Glutamatergic neuron (in vitro differentiated cells): Measurements from ENCODE around the gene DIP2B. TPM values are rescaled to one million over a fixed set of nuclear protein-coding genes. Genes with fewer than 3 reads are reported as not detected.

Experiments
- DNase-seq: peaks from one replicate; pipeline ENCODE4 v3.0.0; 2022
- H3K27ac Mint-ChIP-seq: one replicate; pipeline ENCODE4 v1.8.0; 2020; ENCODE audit warnings: mild to moderate bottlenecking, mixed read lengths, inconsistent platforms; ENCODE audit not compliant: unreplicated experiment
- H3K27me3 Mint-ChIP-seq: one replicate; pipeline ENCODE4 v1.8.0; 2020; ENCODE audit warnings: mild to moderate bottlenecking, moderate library complexity, mixed read lengths, inconsistent platforms; ENCODE audit not compliant: unreplicated experiment
- H3K36me3 Mint-ChIP-seq: one replicate; pipeline ENCODE4 v1.8.0; 2020; ENCODE audit warnings: mild to moderate bottlenecking, mixed read lengths, inconsistent platforms; ENCODE audit not compliant: unreplicated experiment
- H3K4me1 Mint-ChIP-seq: one replicate; pipeline ENCODE4 v1.8.0; 2020; ENCODE audit warnings: mild to moderate bottlenecking, low read depth, mixed read lengths, inconsistent platforms; ENCODE audit not compliant: unreplicated experiment
- H3K4me3 Mint-ChIP-seq: one replicate; pipeline ENCODE4 v1.8.0; 2020; ENCODE audit warnings: mild to moderate bottlenecking, mixed read lengths, inconsistent platforms; ENCODE audit not compliant: unreplicated experiment
- H3K9me3 Mint-ChIP-seq: one replicate; pipeline ENCODE4 v1.8.0; 2020; ENCODE audit warnings: mild to moderate bottlenecking, moderate library complexity, mixed read lengths, inconsistent platforms; ENCODE audit not compliant: unreplicated experiment
- CTCF ChIP-seq: fragments of 200-600 bp; sonication (generic); IDR thresholded peaks from one replicate; pipeline ENCODE4 v1.5.0; 2021; ENCODE audit not compliant: partially characterized antibody, unreplicated experiment
- total RNA-seq: library from RNA; stranded (reverse); fragmentation: NEBNext Ultra II Directional; extraction: Animal tissue kit (Norgen Biotek cat#: 25700); gene quantifications from one replicate; pipeline ENCODE4 v1.2.1, GENCODE V29; 2021; ENCODE audit not compliant: unreplicated experiment

Gene DIP2B
- total RNA-seq, 1 donor from 2014 or later: 37.3 TPM

GRCh38 chr12:50786498-50787231 lies 281.9 kb downstream of the DIP2B start:
- no peak for DNase-seq
- H3K4me1 Mint-ChIP-seq: no peaks in the 10 kb centered on the region
- peaks cover 10% of the 10 kb centered on the region for H3K36me3 Mint-ChIP-seq
- no peak overlapping the region for H3K27ac Mint-ChIP-seq
- no peaks in the 10 kb centered on the region for H3K27me3 Mint-ChIP-seq
- no peak overlapping the region for H3K4me3 Mint-ChIP-seq
- TF ChIP-seq CTCF: no peak
- no peaks in the 10 kb centered on the region for H3K9me3 Mint-ChIP-seq

DNA sequence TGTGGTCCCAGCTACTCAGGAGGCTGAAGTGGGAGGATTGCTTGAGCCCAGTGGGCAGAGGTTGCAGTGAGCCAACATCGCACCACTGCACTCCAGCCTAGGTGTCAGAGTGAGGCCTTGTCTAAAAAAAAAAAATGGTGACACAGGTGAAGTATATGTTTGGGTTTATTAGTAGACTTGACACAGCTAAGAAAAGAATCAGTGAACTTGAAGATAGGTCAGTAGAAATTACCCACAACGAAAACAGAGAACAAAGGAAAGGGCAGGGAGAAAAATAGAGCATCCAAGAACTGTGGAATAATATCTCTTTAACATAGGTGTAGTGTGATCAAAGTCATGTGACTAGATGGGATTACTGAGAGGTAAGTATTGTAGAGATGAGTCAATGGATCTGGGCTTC lies 282.8 kb downstream of the DIP2B start:
- Mint-ChIP-seq H3K9me3 (no peaks in the 10 kb centered on the region), H3K27ac (no peak overlapping the region), H3K27me3 (no peaks in the 10 kb centered on the region), H3K36me3 (peaks cover 10% of the 10 kb centered on the region), H3K4me3 (no peak overlapping the region), H3K4me1 (no peaks in the 10 kb centered on the region)
- no peak for TF ChIP-seq CTCF
- DNase-seq: no peak

DNA sequence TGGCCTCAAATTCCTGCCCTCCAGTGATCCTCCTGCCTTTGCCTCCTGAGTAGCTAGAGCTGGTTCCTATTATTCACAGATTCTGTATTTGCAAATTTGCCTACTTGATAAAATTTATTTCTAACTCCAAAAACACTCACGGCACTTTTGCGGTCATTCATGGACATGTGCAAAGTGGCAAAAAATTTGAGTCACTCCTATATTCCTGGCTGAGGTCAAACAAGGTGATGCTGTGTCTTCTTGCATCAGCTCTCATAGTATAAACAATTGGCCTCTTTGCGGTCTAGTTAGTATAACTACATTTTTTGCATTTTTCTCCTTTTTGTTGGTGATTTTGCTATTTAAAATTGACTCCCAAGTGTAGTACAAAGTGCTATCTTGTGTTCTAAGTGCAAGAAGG lies 283.8 kb downstream of the DIP2B start:
- no peaks in the 10 kb centered on the region for H3K27me3 Mint-ChIP-seq
- peaks cover 10% of the 10 kb centered on the region for H3K36me3 Mint-ChIP-seq
- DNase-seq: no peak
- no peak for TF ChIP-seq CTCF
- no peaks in the 10 kb centered on the region for H3K9me3 Mint-ChIP-seq
- H3K4me3 Mint-ChIP-seq: no peak overlapping the region
- H3K4me1 Mint-ChIP-seq: no peaks in the 10 kb centered on the region
- no peak overlapping the region for H3K27ac Mint-ChIP-seq

- DNase-seq: no peak
- no peak overlapping the region for H3K27ac Mint-ChIP-seq
- no peaks in the 10 kb centered on the region for H3K27me3 Mint-ChIP-seq
- no peak for TF ChIP-seq CTCF
- no peaks in the 10 kb centered on the region for H3K4me1 Mint-ChIP-seq
- H3K9me3 Mint-ChIP-seq: no peaks in the 10 kb centered on the region
- H3K4me3 Mint-ChIP-seq: no peak overlapping the region
- H3K36me3 Mint-ChIP-seq: peaks cover 10% of the 10 kb centered on the region
Observed at GRCh38 chr12:50790081-50790480, 285.3 kb downstream of the DIP2B start.

Other genes with a start within 250 kb of the DIP2B start
- gene LIMA1, start 221.5 kb upstream of the DIP2B start, total RNA-seq: 69.4 TPM
- not detected for gene FAM186A, start 108.4 kb upstream of the DIP2B start, total RNA-seq
- 33.8 TPM for gene LARP4, start 104.1 kb upstream of the DIP2B start, total RNA-seq